ENCODE results near the gene BZW2. TPM values are rescaled to one million over a fixed set of nuclear protein-coding genes. Genes with fewer than 3 reads are reported as not detected.
A peak's percentile ranks its signal among the peaks of the same experiment; 100 is the strongest.

Gene BZW2
- total and polyA plus RNA-seq, 2 of the 13 experiments (the other 11 are each of a cell fraction or from before 2014, with no cell fraction given): 21.8 to 95.2 TPM

DNA sequence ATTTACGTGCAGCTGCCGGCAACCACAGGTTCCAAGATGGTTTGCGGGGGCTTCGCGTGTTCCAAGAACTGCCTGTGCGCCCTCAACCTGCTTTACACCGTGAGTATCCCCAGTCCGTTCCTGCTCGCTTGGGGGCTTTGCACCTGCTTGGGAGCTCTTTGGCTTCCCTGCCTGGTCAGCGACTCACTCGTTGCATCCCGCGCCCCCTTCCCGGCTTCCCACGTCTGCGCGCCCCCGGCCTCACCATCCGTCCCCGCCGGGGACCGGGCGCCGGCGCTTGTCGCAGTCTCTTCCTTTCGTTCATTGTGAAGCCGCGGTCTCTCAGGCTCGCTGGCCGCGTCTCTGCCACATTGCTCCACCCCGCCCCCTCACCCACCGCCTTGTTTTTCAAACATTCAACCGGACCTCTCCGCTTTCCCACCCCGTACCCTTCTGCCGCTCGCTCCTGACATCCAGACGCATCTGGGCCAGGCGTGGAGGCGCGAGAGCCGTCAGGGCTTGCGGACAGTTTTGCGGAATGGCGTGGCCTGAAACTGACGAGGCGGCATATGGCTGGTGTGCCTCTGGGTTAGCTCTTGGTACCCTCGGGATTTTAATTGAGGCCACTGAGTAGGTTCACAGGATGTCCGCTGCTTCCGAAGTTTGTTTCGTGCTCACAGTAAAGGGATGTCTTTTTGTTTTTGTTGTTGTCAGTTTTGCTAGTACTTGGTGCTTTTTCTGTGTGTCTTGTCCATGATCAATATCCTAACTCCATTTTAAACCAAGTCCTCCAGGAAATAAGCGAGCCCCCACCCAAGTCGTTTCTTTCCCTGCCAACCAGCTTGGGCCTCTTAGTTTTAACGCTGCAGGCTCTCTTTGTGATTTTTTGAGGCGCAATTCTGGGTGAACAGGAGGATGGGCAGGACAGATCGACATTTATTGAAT is 108.2 kb downstream of the BZW2 start (continued):
- TF ChIP-seq, protein P1, sequence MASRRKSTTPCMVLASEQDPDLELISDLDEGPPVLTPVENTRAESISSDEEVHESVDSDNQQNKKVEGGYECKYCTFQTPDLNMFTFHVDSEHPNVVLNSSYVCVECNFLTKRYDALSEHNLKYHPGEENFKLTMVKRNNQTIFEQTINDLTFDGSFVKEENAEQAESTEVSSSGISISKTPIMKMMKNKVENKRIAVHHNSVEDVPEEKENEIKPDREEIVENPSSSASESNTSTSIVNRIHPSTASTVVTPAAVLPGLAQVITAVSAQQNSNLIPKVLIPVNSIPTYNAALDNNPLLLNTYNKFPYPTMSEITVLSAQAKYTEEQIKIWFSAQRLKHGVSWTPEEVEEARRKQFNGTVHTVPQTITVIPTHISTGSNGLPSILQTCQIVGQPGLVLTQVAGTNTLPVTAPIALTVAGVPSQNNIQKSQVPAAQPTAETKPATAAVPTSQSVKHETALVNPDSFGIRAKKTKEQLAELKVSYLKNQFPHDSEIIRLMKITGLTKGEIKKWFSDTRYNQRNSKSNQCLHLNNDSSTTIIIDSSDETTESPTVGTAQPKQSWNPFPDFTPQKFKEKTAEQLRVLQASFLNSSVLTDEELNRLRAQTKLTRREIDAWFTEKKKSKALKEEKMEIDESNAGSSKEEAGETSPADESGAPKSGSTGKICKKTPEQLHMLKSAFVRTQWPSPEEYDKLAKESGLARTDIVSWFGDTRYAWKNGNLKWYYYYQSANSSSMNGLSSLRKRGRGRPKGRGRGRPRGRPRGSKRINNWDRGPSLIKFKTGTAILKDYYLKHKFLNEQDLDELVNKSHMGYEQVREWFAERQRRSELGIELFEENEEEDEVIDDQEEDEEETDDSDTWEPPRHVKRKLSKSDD (CRISPR knock-in tag; IDR thresholded peaks at IDR 0.05; ENCODE audit: low read depth): 0 out of 2 replicates have a peak, but pooled peaks have one; percentile 33
- TF ChIP-seq RBFOX2 (IDR thresholded peaks at IDR 0.05; ENCODE audit: low read depth, low read length): 0 out of 2 replicates have a peak, but pooled peaks have one; percentile 5
- TF ChIP-seq, protein P2, sequence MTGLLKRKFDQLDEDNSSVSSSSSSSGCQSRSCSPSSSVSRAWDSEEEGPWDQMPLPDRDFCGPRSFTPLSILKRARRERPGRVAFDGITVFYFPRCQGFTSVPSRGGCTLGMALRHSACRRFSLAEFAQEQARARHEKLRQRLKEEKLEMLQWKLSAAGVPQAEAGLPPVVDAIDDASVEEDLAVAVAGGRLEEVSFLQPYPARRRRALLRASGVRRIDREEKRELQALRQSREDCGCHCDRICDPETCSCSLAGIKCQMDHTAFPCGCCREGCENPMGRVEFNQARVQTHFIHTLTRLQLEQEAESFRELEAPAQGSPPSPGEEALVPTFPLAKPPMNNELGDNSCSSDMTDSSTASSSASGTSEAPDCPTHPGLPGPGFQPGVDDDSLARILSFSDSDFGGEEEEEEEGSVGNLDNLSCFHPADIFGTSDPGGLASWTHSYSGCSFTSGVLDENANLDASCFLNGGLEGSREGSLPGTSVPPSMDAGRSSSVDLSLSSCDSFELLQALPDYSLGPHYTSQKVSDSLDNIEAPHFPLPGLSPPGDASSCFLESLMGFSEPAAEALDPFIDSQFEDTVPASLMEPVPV (CRISPR knock-in tag; IDR thresholded peaks at IDR 0.05): peak; percentile 40; the same call in 1 of the 2 replicates
- TF ChIP-seq PAX8 (CRISPR knock-in tag; IDR thresholded peaks at IDR 0.05; ENCODE audit: borderline replicate concordance): no peak
- TF ChIP-seq HNRNPLL (IDR thresholded peaks at IDR 0.05; ENCODE audit: low read depth, low read length, poor library complexity, severe bottlenecking): no peak
- 0 out of 2 replicates have a peak, but pooled peaks have one; percentile 88 for TF ChIP-seq ZNF512B (CRISPR knock-in tag; IDR thresholded peaks at IDR 0.05; ENCODE audit: borderline replicate concordance)
- TF ChIP-seq ZBTB14 (CRISPR knock-in tag; IDR thresholded peaks at IDR 0.05): peak; percentile 42; the same call in 1 of the 2 replicates
- peak; percentile 55; the same call in 1 of the 2 replicates for TF ChIP-seq GFI1 (CRISPR knock-in tag; IDR thresholded peaks at IDR 0.05; ENCODE audit: borderline replicate concordance)
- TF ChIP-seq, protein P3, sequence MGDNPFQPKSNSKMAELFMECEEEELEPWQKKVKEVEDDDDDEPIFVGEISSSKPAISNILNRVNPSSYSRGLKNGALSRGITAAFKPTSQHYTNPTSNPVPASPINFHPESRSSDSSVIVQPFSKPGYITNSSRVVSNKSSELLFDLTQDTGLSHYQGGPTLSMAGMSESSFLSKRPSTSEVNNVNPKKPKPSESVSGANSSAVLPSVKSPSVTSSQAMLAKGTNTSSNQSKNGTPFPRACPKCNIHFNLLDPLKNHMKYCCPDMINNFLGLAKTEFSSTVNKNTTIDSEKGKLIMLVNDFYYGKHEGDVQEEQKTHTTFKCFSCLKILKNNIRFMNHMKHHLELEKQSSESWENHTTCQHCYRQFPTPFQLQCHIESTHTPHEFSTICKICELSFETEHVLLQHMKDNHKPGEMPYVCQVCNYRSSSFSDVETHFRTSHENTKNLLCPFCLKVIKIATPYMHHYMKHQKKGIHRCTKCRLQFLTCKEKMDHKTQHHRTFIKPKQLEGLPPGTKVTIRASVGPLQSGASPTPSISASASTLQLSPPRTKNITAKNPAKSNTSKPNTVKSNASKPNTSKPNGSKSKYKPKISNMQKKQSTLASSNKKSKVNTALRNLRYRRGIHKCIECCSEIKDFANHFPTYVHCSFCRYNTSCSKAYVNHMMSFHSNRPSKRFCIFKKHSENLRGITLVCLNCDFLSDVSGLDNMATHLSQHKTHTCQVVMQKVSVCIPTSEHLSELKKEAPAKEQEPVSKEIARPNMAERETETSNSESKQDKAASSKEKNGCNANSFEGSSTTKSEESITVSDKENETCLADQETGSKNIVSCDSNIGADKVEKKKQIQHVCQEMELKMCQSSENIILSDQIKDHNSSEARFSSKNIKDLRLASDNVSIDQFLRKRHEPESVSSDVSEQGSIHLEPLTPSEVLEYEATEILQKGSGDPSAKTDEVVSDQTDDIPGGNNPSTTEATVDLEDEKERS (CRISPR knock-in tag; IDR thresholded peaks at IDR 0.05): 0 out of 2 replicates have a peak, but pooled peaks have one; percentile 13
- peak; percentile 32; the same call in 1 of the 2 replicates for TF ChIP-seq MXD1 (CRISPR knock-in tag; IDR thresholded peaks at IDR 0.05)
- TF ChIP-seq ZNF615 (CRISPR knock-in tag; IDR thresholded peaks at IDR 0.05; ENCODE audit: borderline replicate concordance): 0 out of 2 replicates have a peak, but pooled peaks have one; percentile 33
